RPMI8226 (cell line): Measurements from ENCODE around the gene PPARG.
"Not testable (repeated sequence)": the region's sequence is repeated elsewhere in the genome, so short reads cannot be mapped to it uniquely, and the experiment has no call there.

Experiments used
- DNase-seq: peaks from one replicate; pipeline ENCODE4 v3.0.0-alpha.2; 2015

PPARG gene

GRCh38 chr3:12383218-12383617, 94.3 kb downstream of the PPARG start:
- no peak for DNase-seq

GRCh38 chr3:12384451-12385233, 95.8 kb downstream of the PPARG start:
- no peak for DNase-seq

GRCh38 chr3:12386514-12387291, 97.8 kb downstream of the PPARG start:
- not testable (repeated sequence) for DNase-seq

GRCh38 chr3:12388185-12388584, 99.3 kb downstream of the PPARG start:
- no peak for DNase-seq

- DNase-seq, result no peak
Measured at GRCh38 chr3:12392101-12392878, 103.4 kb downstream of the PPARG start.

GRCh38 chr3:12393894-12394293, 105.0 kb downstream of the PPARG start:
- DNase-seq, result no peak

GRCh38 chr3:12394569-12395271, 105.8 kb downstream of the PPARG start:
- DNase-seq, result no peak

GRCh38 chr3:12395349-12396012, 106.6 kb downstream of the PPARG start:
- DNase-seq, result no peak

GRCh38 chr3:12396471-12396870, 107.6 kb downstream of the PPARG start:
- DNase-seq, result no peak

- no peak for DNase-seq
Measured at GRCh38 chr3:12399226-12399625, 110.4 kb downstream of the PPARG start.

GRCh38 chr3:12400616-12401194, 111.8 kb downstream of the PPARG start:
- no peak for DNase-seq

GRCh38 chr3:12401208-12401607, 112.3 kb downstream of the PPARG start:
- no peak for DNase-seq

- no peak for DNase-seq
Measured at GRCh38 chr3:12405432-12406272, 116.8 kb downstream of the PPARG start.

- DNase-seq, result no peak
Measured at GRCh38 chr3:12408984-12409683, 120.3 kb downstream of the PPARG start.

GRCh38 chr3:12409684-12410596, 121.1 kb downstream of the PPARG start:
- DNase-seq, result no peak

- no peak for DNase-seq
Measured at GRCh38 chr3:12413721-12414255, 124.9 kb downstream of the PPARG start.

GRCh38 chr3:12415014-12415680, 126.3 kb downstream of the PPARG start:
- DNase-seq, result no peak

- DNase-seq, result no peak
Measured at GRCh38 chr3:12416731-12417130, 127.9 kb downstream of the PPARG start.
